Right lobe of liver (tissue), 4 donors: Measurements from ENCODE around the gene ZNF837.

Experiments
- POLR2A ChIP-seq: fragments of 450-650 bp; IDR thresholded peaks from one replicate; pipeline ENCODE4 v1.6.1; 2017; ENCODE audit warnings: antibody characterized with exemption, mild to moderate bottlenecking
- TF ChIP-seq, protein P1 (sequence below), 4 donors: fragments of 200-600 bp in 3 of 4; fragments of 450-650 bp in 1 of 4; IDR thresholded peaks; one replicate each; pipeline versions ENCODE4 v1.5.1 to v1.8.0; 2016 to 2022; ENCODE audit warnings: antibody characterized with exemption in 4 of 4, mild to moderate bottlenecking in 2 of 4
- donor health status: DM: no; HTN: no; CAD: no.
- donor health status: DM: no; HTN: no; CAD: no.
- donor health status: DM: no; HTN: yes; CAD: no.

GRCh38 chr19:58355215-58355796 lies 25.5 kb downstream of the ZNF837 start:
- TF ChIP-seq, protein P1, sequence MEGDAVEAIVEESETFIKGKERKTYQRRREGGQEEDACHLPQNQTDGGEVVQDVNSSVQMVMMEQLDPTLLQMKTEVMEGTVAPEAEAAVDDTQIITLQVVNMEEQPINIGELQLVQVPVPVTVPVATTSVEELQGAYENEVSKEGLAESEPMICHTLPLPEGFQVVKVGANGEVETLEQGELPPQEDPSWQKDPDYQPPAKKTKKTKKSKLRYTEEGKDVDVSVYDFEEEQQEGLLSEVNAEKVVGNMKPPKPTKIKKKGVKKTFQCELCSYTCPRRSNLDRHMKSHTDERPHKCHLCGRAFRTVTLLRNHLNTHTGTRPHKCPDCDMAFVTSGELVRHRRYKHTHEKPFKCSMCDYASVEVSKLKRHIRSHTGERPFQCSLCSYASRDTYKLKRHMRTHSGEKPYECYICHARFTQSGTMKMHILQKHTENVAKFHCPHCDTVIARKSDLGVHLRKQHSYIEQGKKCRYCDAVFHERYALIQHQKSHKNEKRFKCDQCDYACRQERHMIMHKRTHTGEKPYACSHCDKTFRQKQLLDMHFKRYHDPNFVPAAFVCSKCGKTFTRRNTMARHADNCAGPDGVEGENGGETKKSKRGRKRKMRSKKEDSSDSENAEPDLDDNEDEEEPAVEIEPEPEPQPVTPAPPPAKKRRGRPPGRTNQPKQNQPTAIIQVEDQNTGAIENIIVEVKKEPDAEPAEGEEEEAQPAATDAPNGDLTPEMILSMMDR (IDR thresholded peaks at IDR 0.05): no peak
- no peak for TF ChIP-seq POLR2A
